Ovary (tissue), 3 donors: ENCODE data around the gene TCF7L1.

Source experiments
- CTCF ChIP-seq, 3 donors: fragments of 450-650 bp in 2 of 3; fragments of 200-600 bp in 1 of 3; IDR thresholded peaks; one replicate each; pipeline versions ENCODE4 v1.5.1 to v1.8.0; 2016 to 2022; ENCODE audit warnings: antibody characterized with exemption in 3 of 3, mild to moderate bottlenecking in 1 of 3
- EP300 ChIP-seq: sonication (generic); formaldehyde crosslinking; IDR thresholded peaks from one replicate; pipeline ENCODE4 v1.6.1; 2017; ENCODE audit warnings: antibody characterized with exemption
- POLR2A ChIP-seq: fragments of 450-650 bp; IDR thresholded peaks from one replicate; pipeline ENCODE4 v1.6.1; 2017; ENCODE audit warnings: antibody characterized with exemption, mild to moderate bottlenecking, moderate library complexity
- donor health status: DM: no; HTN: no; CAD: no.

- TF ChIP-seq CTCF (IDR thresholded peaks at IDR 0.05) (no peak), POLR2A (no peak), EP300 (no peak)
Observed at GRCh38 chr2:85134255-85134895, 1.2 kb downstream of the TCF7L1 start.
